NK-92 treated with Interleukin-12 subunit alpha and Interleukin-12 subunit beta, amount 100 ng/mL, for 24 hours (cell line): ENCODE data around the gene CLDN7.
A peak's percentile ranks its signal among the peaks of the same experiment; 100 is the strongest.
"Not testable (repeated sequence)": the region's sequence is repeated elsewhere in the genome, so short reads cannot be mapped to it uniquely, and the experiment has no call there.

ENCODE experiments used
- DNase-seq: peaks from one replicate; lab custom pipeline; 2025; lab: John Stamatoyannopoulos, UW

CLDN7 gene

GRCh38 chr17:7256766-7257456 lies 5.4 kb downstream of the CLDN7 start:
- DNase-seq, result no peak

GRCh38 chr17:7254511-7254910 lies 7.8 kb downstream of the CLDN7 start:
- DNase-seq, result no peak

GRCh38 chr17:7253082-7253481 lies 9.2 kb downstream of the CLDN7 start:
- no peak for DNase-seq

GRCh38 chr17:7252176-7253043 lies 9.9 kb downstream of the CLDN7 start, which contains the start of gene ELP5:
ELP5 (plus strand) TSS chr17:7252215; CDS start chr17:7252551, 336 bp downstream.
- peak; percentile 74 for DNase-seq

GRCh38 chr17:7251661-7252175 lies 10.6 kb downstream of the CLDN7 start, which contains the start of gene CTDNEP1:
CTDNEP1 (minus strand) TSS chr17:7251734; CDS start chr17:7251296, 438 bp downstream.
- peak; percentile 91 for DNase-seq

GRCh38 chr17:7250695-7251627 lies 11.3 kb downstream of the CLDN7 start:
- DNase-seq, result no peak

- DNase-seq, result no peak
Observed at GRCh38 chr17:7249830-7250229, 12.4 kb downstream of the CLDN7 start.

GRCh38 chr17:7249214-7249613 lies 13.1 kb downstream of the CLDN7 start:
- DNase-seq, result no peak

GRCh38 chr17:7248796-7249195 lies 13.5 kb downstream of the CLDN7 start:
- no peak for DNase-seq

GRCh38 chr17:7246779-7247178 lies 15.5 kb downstream of the CLDN7 start:
- DNase-seq, result no peak

- DNase-seq, result not testable (repeated sequence)
Observed at GRCh38 chr17:7243838-7244237, 18.4 kb downstream of the CLDN7 start.

GRCh38 chr17:7243453-7243729 lies 18.9 kb downstream of the CLDN7 start:
- no peak for DNase-seq

GRCh38 chr17:7242717-7243452 lies 19.4 kb downstream of the CLDN7 start:
- peak; percentile 59 for DNase-seq

- peak; percentile 74 for DNase-seq
Observed at GRCh38 chr17:7241783-7242716, 20.2 kb downstream of the CLDN7 start, which contains the start of gene GABARAP. GABARAP (minus strand) TSS chr17:7242449; CDS start chr17:7242330, 119 bp downstream.

- DNase-seq, result no peak
Observed at GRCh38 chr17:7241090-7241733, 21.1 kb downstream of the CLDN7 start.

GRCh38 chr17:7240375-7240774 lies 21.9 kb downstream of the CLDN7 start:
- DNase-seq, result no peak

GRCh38 chr17:7239091-7240027 lies 22.9 kb downstream of the CLDN7 start, which contains the start of gene PHF23:
PHF23 (minus strand) TSS chr17:7239457; CDS start chr17:7239279, 178 bp downstream.
- DNase-seq, result peak; percentile 89

- peak; percentile 38 for DNase-seq
Observed at GRCh38 chr17:7238420-7239090, 23.7 kb downstream of the CLDN7 start.
